DMS 273 (cell line): ENCODE measurements around the gene SGCA.

ENCODE experiments used
- DNase-seq: peaks from one replicate; lab custom pipeline; 2025; ENCODE audit not compliant: unreplicated experiment; lab: John Stamatoyannopoulos, UW

The SGCA gene

GRCh38 chr17:50165867-50166517, at the start of gene SGCA:
SGCA (plus strand) TSS chr17:50166005; CDS start chr17:50166041, 36 bp downstream.
- DNase-seq: no peak

GRCh38 chr17:50117202-50118051, 48.4 kb upstream of the SGCA start:
- peak; percentile 72 for DNase-seq

- DNase-seq: no peak
Observed at GRCh38 chr17:50118076-50118827, 47.6 kb upstream of the SGCA start.

GRCh38 chr17:50118828-50119218, 47.0 kb upstream of the SGCA start:
- no peak for DNase-seq

GRCh38 chr17:50120475-50121253, 45.1 kb upstream of the SGCA start:
- no peak for DNase-seq

GRCh38 chr17:50122945-50123344, 42.9 kb upstream of the SGCA start:
- no peak for DNase-seq

GRCh38 chr17:50123649-50124349, 42.0 kb upstream of the SGCA start:
- peak; percentile 53 for DNase-seq

GRCh38 chr17:50125420-50125997, 40.3 kb upstream of the SGCA start:
- no peak for DNase-seq

- DNase-seq: no peak
Observed at GRCh38 chr17:50127697-50128361, 38.0 kb upstream of the SGCA start.

- no peak for DNase-seq
Observed at GRCh38 chr17:50128441-50129352, 37.1 kb upstream of the SGCA start.

GRCh38 chr17:50129353-50129727, 36.5 kb upstream of the SGCA start:
- no peak for DNase-seq

GRCh38 chr17:50129728-50130558, 35.9 kb upstream of the SGCA start, which contains the start of gene SAMD14:
SAMD14 (minus strand) TSS chr17:50130160; CDS start chr17:50124959, 5,201 bp downstream.
- peak; percentile 46 for DNase-seq

- no peak for DNase-seq
Observed at GRCh38 chr17:50130559-50131305, 35.1 kb upstream of the SGCA start.

GRCh38 chr17:50132104-50132794, 33.6 kb upstream of the SGCA start:
- peak; percentile 45 for DNase-seq

GRCh38 chr17:50133028-50133768, 32.6 kb upstream of the SGCA start:
- DNase-seq: peak; percentile 68

GRCh38 chr17:50133769-50134099, 32.1 kb upstream of the SGCA start:
- peak; percentile 68 for DNase-seq
